Gastrocnemius medialis (tissue), 4 donors: ENCODE measurements around the gene ZNF407. TPM values are rescaled to one million over a fixed set of nuclear protein-coding genes. Genes with fewer than 3 reads are reported as not detected.

Experiments
- ATAC-seq, 2 donors: fragments of 150-250 bp; one replicate each; pipeline ENCODE4 v1.9.1; 2016
- DNase-seq, 2 donors: peaks; one replicate each; pipeline ENCODE4 v3.0.0-alpha.2; 2019
- H3K27ac ChIP-seq, 4 donors: fragments of 200-600 bp; sonication (generic); 1 replicate in 1 of 4; 2 replicates in 3 of 4; pipeline ENCODE4 v1.5.1; 2016 to 2018; ENCODE audit warnings: mild to moderate bottlenecking in 2 of 4, moderate library complexity in 1 of 4
- H3K27me3 ChIP-seq, 3 donors: fragments of 200-600 bp; sonication (generic) in 2 of 3; 1 replicate in 1 of 3; 2 replicates in 2 of 3; pipeline versions ENCODE4 v1.5.1 to v1.6.0; 2016 to 2019; ENCODE audit warnings: mild to moderate bottlenecking in 1 of 3, moderate library complexity in 1 of 3
- H3K36me3 ChIP-seq, 2 donors: fragments of 200-600 bp; sonication (generic) in 1 of 2; one replicate each; pipeline ENCODE4 v1.5.1; 2017 to 2018
- H3K4me1 ChIP-seq, 2 donors: fragments of 200-600 bp; sonication (generic) in 1 of 2; one replicate each; pipeline ENCODE4 v1.5.1; 2016 to 2017; ENCODE audit warnings: mild to moderate bottlenecking in 2 of 2
- H3K4me3 ChIP-seq, 4 donors: fragments of 200-600 bp; sonication (generic) in 3 of 4; 1 replicate in 1 of 4; 2 replicates in 3 of 4; pipeline ENCODE4 v1.5.1; 2016 to 2019; ENCODE audit warnings: mild to moderate bottlenecking in 2 of 4
- H3K9me3 ChIP-seq, 3 donors: fragments of 200-600 bp; sonication (generic) in 2 of 3; 1 replicate in 1 of 3; 2 replicates in 2 of 3; pipeline ENCODE4 v1.5.1; 2016 to 2019
- POLR2A ChIP-seq, 2 donors: fragments of 450-650 bp; IDR thresholded peaks; one replicate each; pipeline ENCODE4 v1.6.1; 2017; ENCODE audit warnings: antibody characterized with exemption in 2 of 2, mild to moderate bottlenecking in 2 of 2, moderate library complexity in 2 of 2
- in situ Hi-C, 4 donors: fragments of 200-750 bp; cut with MboI; loops; one replicate each; pipeline versions ENCODE4 v1.15.0 to v1.8.0; 2017; ENCODE audit warnings: low sequenced_read_pairs in 4 of 4
- intact Hi-C: fragments of 100-400 bp; cut with DNase I; formaldehyde crosslinking; loops from one replicate; pipeline ENCODE4 v1.15.1; 2023; ENCODE audit warnings: low total_unique reads
- total RNA-seq, 4 donors: library from RNA; depleted of rRNA; stranded (reverse); fragments of >200 nt; gene quantifications; one replicate each; pipeline versions ENCODE4 v1.1.0 to v1.2.3, GENCODE V29; 2016
- TF ChIP-seq, protein P1 (sequence below), 5 experiments: fragments of 450-650 bp in 3 of 5; fragments of 200-600 bp in 2 of 5; sonication (generic) in 2 of 5; IDR thresholded peaks in 4 of 5; conservative IDR thresholded peaks in 1 of 5; 1 replicate in 4 of 5; 2 replicates in 1 of 5; pipeline ENCODE4 v1.5.1; 2016 to 2019; ENCODE audit warnings: antibody characterized with exemption in 5 of 5, mild to moderate bottlenecking in 3 of 5, moderate library complexity in 3 of 5

The ZNF407 gene
- total RNA-seq, 4 donors from 2014 or later = 5.9 to 11.4 (median 9.2) TPM

DNA sequence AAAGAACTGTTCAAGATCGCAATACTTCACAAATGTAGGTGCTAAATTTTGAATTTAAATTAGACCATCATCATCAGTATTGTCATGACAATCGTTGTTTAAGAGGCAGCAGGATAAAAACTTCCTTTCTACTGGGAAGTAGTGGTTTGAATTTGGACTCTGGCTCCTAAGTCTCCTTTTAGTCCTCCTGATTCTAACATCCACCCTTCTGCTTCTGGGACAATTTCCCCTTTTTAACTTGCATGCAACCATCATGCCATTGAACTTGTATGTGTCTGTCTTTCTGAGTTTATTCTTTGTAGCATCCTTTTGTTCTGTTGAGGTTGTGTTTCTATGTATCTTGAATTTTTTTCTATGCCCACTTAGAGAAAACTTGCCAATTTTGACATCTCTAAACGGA lies 361.5 kb downstream of the ZNF407 start:
- in situ Hi-C loops = no loop called here
- Histone ChIP-seq H3K4me1 (no peaks in the 10 kb centered on the region), H3K27ac (no peak overlapping the region), H3K4me3 (no peak overlapping the region), H3K36me3 (no peaks in the 10 kb centered on the region), H3K27me3 (no peaks in the 10 kb centered on the region), H3K9me3 (no peaks in the 10 kb centered on the region)
- no peak for DNase-seq
- intact Hi-C loops = no loop called here
- TF ChIP-seq, protein P1, sequence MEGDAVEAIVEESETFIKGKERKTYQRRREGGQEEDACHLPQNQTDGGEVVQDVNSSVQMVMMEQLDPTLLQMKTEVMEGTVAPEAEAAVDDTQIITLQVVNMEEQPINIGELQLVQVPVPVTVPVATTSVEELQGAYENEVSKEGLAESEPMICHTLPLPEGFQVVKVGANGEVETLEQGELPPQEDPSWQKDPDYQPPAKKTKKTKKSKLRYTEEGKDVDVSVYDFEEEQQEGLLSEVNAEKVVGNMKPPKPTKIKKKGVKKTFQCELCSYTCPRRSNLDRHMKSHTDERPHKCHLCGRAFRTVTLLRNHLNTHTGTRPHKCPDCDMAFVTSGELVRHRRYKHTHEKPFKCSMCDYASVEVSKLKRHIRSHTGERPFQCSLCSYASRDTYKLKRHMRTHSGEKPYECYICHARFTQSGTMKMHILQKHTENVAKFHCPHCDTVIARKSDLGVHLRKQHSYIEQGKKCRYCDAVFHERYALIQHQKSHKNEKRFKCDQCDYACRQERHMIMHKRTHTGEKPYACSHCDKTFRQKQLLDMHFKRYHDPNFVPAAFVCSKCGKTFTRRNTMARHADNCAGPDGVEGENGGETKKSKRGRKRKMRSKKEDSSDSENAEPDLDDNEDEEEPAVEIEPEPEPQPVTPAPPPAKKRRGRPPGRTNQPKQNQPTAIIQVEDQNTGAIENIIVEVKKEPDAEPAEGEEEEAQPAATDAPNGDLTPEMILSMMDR (IDR thresholded peaks at IDR 0.05 in 4 of 5, conservative IDR thresholded peaks at IDR 0.05 in 1 of 5) = no peak
- no peak for TF ChIP-seq POLR2A (IDR thresholded peaks at IDR 0.05)
- ATAC-seq = no peak

DNA sequence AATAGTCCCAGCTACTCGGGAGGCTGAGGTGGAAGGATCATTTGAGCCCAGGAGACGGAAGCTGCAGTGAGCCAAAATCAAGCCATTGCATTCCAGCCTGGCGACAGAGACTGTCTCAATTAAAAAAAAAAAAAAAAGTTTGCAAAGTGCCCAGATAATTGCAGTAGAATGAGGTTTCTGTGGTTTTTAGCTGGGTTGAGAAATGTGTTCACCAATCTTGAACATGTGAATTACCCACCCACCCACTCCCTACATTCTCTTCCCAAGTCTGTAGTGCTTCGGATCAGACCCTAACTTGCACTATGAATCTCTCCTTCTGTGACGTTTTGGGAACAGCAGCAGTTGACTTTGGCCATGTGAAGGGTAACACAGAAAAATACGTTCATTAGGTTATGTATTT lies 363.9 kb downstream of the ZNF407 start:
- Histone ChIP-seq H3K27ac (no peak overlapping the region), H3K27me3 (no peaks in the 10 kb centered on the region), H3K9me3 (no peaks in the 10 kb centered on the region), H3K4me3 (no peak overlapping the region), H3K36me3 (no peaks in the 10 kb centered on the region), H3K4me1 (no peaks in the 10 kb centered on the region)
- DNase-seq = no peak
- no peak for ATAC-seq
- intact Hi-C loops (no loop called here), in situ Hi-C loops (no loop called here)
- no peak for TF ChIP-seq POLR2A (IDR thresholded peaks at IDR 0.05)

DNA sequence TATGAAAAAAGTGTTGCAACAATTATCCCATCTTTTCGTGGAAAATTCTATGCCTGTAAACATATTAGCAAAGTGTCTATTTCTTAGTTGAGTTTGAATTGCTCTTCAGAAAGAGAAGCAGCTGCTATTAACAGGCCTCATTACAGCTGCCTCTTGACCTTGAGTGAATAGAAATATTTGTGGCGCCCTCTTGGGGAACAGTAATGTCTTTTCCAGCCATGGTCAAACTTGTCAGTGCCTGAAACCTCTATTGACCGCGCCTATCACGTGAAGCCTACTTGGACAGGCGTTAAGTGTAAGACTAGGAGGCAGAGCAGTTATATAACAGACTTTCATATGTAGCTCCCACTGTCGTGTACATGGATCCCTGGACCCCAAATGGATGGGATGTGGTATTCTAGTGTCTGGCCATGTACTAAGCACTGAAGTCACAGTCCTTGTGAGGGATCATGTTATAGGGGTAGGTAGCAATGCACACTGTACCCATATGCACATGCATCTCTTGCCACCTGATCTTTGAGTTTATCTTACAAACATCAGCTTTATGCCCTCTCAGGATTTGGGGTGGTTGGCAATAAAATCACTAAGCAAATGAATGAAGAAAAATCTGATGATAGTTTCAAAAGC lies 366.3 kb downstream of the ZNF407 start:
- no peak overlapping the region for H3K27ac ChIP-seq
- intact Hi-C loops = no loop called here
- no peaks in the 10 kb centered on the region for H3K9me3 ChIP-seq
- no peak overlapping the region for H3K4me3 ChIP-seq
- no peaks in the 10 kb centered on the region for H3K4me1 ChIP-seq
- TF ChIP-seq, protein P1 (IDR thresholded peaks at IDR 0.05 in 4 of 5, conservative IDR thresholded peaks at IDR 0.05 in 1 of 5) = no peak
- no peak for TF ChIP-seq POLR2A (IDR thresholded peaks at IDR 0.05)
- H3K27me3 ChIP-seq = no peaks in the 10 kb centered on the region
- in situ Hi-C loops = no loop called here
- DNase-seq (no peak), ATAC-seq (peak in 1 of 2 donors; percentile 55)
- H3K36me3 ChIP-seq = no peaks in the 10 kb centered on the region

DNA sequence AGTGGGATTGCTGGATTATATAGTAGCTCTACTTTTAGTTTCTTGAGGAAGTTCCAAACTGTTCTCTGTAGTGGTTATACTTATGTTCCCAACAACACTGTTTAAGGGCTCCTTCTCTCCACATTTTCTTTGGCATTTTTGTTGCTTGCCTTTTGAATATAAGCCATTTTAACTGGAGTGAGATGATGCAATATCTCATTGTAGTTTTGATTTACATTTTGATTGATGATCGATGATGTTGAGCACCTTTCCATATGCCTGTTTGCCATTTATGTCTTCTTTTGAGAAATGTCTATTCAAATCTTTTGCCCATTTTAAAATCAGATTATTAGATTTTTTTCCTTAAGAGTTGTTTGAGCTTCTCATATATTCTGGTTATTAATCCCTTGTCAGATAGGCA lies 368.0 kb downstream of the ZNF407 start:
- ATAC-seq = no peak
- in situ Hi-C loops = no loop called here
- no peaks in the 10 kb centered on the region for H3K36me3 ChIP-seq
- H3K4me1 ChIP-seq = no peaks in the 10 kb centered on the region
- H3K4me3 ChIP-seq = no peak overlapping the region
- H3K9me3 ChIP-seq = no peaks in the 10 kb centered on the region
- no peak overlapping the region for H3K27ac ChIP-seq
- intact Hi-C loops = no loop called here
- TF ChIP-seq, protein P1 (IDR thresholded peaks at IDR 0.05 in 4 of 5, conservative IDR thresholded peaks at IDR 0.05 in 1 of 5) = no peak
- no peak for TF ChIP-seq POLR2A (IDR thresholded peaks at IDR 0.05)
- H3K27me3 ChIP-seq = no peaks in the 10 kb centered on the region
- no peak for DNase-seq

DNA sequence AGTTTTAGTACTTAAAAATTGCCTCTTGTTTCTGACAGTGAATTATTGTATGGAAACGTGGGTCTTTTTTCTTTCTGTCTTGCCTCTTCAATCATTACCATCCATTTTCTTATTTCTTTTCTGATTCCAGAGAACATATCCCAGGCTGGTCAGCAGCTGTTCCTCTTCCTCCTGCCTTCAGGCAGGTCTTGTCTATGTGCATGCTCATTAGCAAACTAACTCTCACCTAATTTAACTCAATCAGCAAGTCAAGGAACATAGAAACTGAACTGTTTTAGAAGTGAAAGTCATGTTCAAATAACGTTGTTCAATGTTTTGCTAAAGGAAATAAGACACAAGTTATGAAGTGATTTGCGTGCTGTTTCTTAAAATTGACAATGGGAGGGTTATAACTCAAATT lies 369.8 kb downstream of the ZNF407 start:
- intact Hi-C loops = no loop called here
- no peaks in the 10 kb centered on the region for H3K27me3 ChIP-seq
- no peaks in the 10 kb centered on the region for H3K36me3 ChIP-seq
- H3K27ac ChIP-seq = no peak overlapping the region
- TF ChIP-seq, protein P1 (IDR thresholded peaks at IDR 0.05 in 4 of 5, conservative IDR thresholded peaks at IDR 0.05 in 1 of 5) = no peak
- no peak for TF ChIP-seq POLR2A (IDR thresholded peaks at IDR 0.05)
- ATAC-seq (no peak), DNase-seq (no peak)
- in situ Hi-C loops = no loop called here
- H3K4me1 ChIP-seq = no peaks in the 10 kb centered on the region
- H3K4me3 ChIP-seq = no peak overlapping the region
- no peaks in the 10 kb centered on the region for H3K9me3 ChIP-seq
